CD14-positive monocyte (primary cell): ENCODE data around the gene SLC6A16. TPM values are rescaled to one million over a fixed set of nuclear protein-coding genes. Genes with fewer than 3 reads are reported as not detected.
"Not testable (repeated sequence)": the region's sequence is repeated elsewhere in the genome, so short reads cannot be mapped to it uniquely, and the experiment has no call there.

Experiments
- DNase-seq, 3 donors: peaks; one replicate each; pipeline ENCODE4 v3.0.0-alpha.2; 2011 to 2022
- H2AFZ ChIP-seq: 2 replicates; pipeline ENCODE4 v1.6.0; 2012; ENCODE audit warnings: mild to moderate bottlenecking, low read depth, low read length, inconsistent platforms; ENCODE audit not compliant: insufficient read depth, poor library complexity, severe bottlenecking
- H3K27ac ChIP-seq, 2 donors: 1 replicate in 1 of 2; 2 replicates in 1 of 2; pipeline ENCODE4 v1.5.1; 2012 to 2013; ENCODE audit warnings: low read length in 2 of 2, control low read depth in 1 of 2, inconsistent platforms in 1 of 2, low read depth in 1 of 2, mild to moderate bottlenecking in 1 of 2
- H3K27me3 ChIP-seq, 2 donors: one replicate each; pipeline versions ENCODE4 v1.6.0 to v1.6.1; 2011 to 2013; ENCODE audit warnings: low read length in 2 of 2; ENCODE audit not compliant: control insufficient read depth in 2 of 2, insufficient read depth in 2 of 2
- H3K36me3 ChIP-seq, 2 donors: replicated peaks in 1 of 2; 1 replicate in 1 of 2; 2 replicates in 1 of 2; pipeline versions ENCODE4 v1.5.1 to v1.6.1; 2012 to 2013; ENCODE audit warnings: low read length in 2 of 2, control low read depth in 1 of 2, inconsistent platforms in 1 of 2, mild to moderate bottlenecking in 1 of 2; ENCODE audit not compliant: insufficient read depth in 2 of 2, control insufficient read depth in 1 of 2
- H3K4me1 ChIP-seq, 2 donors: 1 replicate in 1 of 2; 2 replicates in 1 of 2; pipeline versions ENCODE4 v1.5.1 to v1.6.1; 2012 to 2013; ENCODE audit warnings: low read length in 2 of 2, control low read depth in 1 of 2, inconsistent platforms in 1 of 2, mild to moderate bottlenecking in 1 of 2, moderate library complexity in 1 of 2; ENCODE audit not compliant: insufficient read depth in 2 of 2, control insufficient read depth in 1 of 2
- H3K4me2 ChIP-seq: replicated peaks from 2 replicates; pipeline ENCODE3; 2012; ENCODE audit warnings: low read length, moderate library complexity, mild to moderate bottlenecking; ENCODE audit not compliant: poor library complexity, severe bottlenecking; ENCODE audit errors: extremely low read depth
- H3K4me3 ChIP-seq, 3 experiments: fragments of 200-600 bp in 1 of 3; sonication (generic) in 1 of 3; replicated peaks in 1 of 3; 1 replicate in 2 of 3; 2 replicates in 1 of 3; pipeline ENCODE4 v1.5.1; 2011 to 2013; ENCODE audit warnings: low read length in 3 of 3, mild to moderate bottlenecking in 3 of 3, control low read depth in 2 of 3, low read depth in 2 of 3, inconsistent platforms in 1 of 3, moderate library complexity in 1 of 3
- H3K79me2 ChIP-seq: 2 replicates; pipeline ENCODE4 v1.6.0; 2012; ENCODE audit warnings: mild to moderate bottlenecking, control low read depth, inconsistent platforms, low read length, moderate library complexity; ENCODE audit not compliant: insufficient read depth
- H3K9ac ChIP-seq: 2 replicates; pipeline ENCODE4 v1.6.0; 2017; ENCODE audit warnings: low read length, mild to moderate bottlenecking; ENCODE audit not compliant: insufficient read depth, poor library complexity, severe bottlenecking
- H3K9me3 ChIP-seq, 2 donors: replicated peaks in 1 of 2; 1 replicate in 1 of 2; 2 replicates in 1 of 2; pipeline versions ENCODE4 v1.5.1 to v1.6.1; 2012 to 2013; ENCODE audit warnings: low read length in 2 of 2, control low read depth in 1 of 2; ENCODE audit not compliant: control insufficient read depth in 1 of 2, insufficient read depth in 1 of 2
- H4K20me1 ChIP-seq: 2 replicates; pipeline ENCODE4 v1.6.0; 2012; ENCODE audit warnings: mild to moderate bottlenecking, low read length, control low read depth, moderate library complexity; ENCODE audit not compliant: insufficient read depth
- H3K27ac Mint-ChIP-seq, 7 donors: one replicate each; pipeline ENCODE4 v1.8.0; 2020; ENCODE audit warnings: mild to moderate bottlenecking in 7 of 7, mixed read lengths in 7 of 7, moderate library complexity in 6 of 7, inconsistent platforms in 2 of 7
- H3K27me3 Mint-ChIP-seq, 3 donors: one replicate each; pipeline ENCODE4 v1.8.0; 2021 to 2022; ENCODE audit warnings: low read depth in 3 of 3, mild to moderate bottlenecking in 3 of 3, mixed read lengths in 3 of 3, moderate library complexity in 3 of 3, inconsistent platforms in 1 of 3
- H3K36me3 Mint-ChIP-seq, 2 donors: one replicate each; pipeline ENCODE4 v1.8.0; 2020; ENCODE audit warnings: mixed read lengths in 2 of 2, inconsistent platforms in 1 of 2, mild to moderate bottlenecking in 1 of 2
- H3K4me1 Mint-ChIP-seq: one replicate; pipeline ENCODE4 v1.8.0; 2020; ENCODE audit warnings: mild to moderate bottlenecking, mixed read lengths
- H3K4me3 Mint-ChIP-seq, 2 donors: one replicate each; pipeline ENCODE4 v1.8.0; 2020; ENCODE audit warnings: mild to moderate bottlenecking in 2 of 2, mixed read lengths in 2 of 2, moderate library complexity in 1 of 2
- H3K9me3 Mint-ChIP-seq, 7 donors: one replicate each; pipeline ENCODE4 v1.8.0; 2020 to 2022; ENCODE audit warnings: mixed read lengths in 7 of 7, mild to moderate bottlenecking in 6 of 7, moderate library complexity in 6 of 7, inconsistent platforms in 2 of 7
- CTCF ChIP-seq: fragments of 200-600 bp; IDR thresholded peaks from one replicate; pipeline ENCODE4 v1.8.0; 2022; ENCODE audit warnings: antibody characterized with exemption, mild to moderate bottlenecking
- WGBS: methylation state at CpG from one replicate; pipeline ENCODE4 v1.1.5; 2013; ENCODE audit warnings: missing lambda C conversion rate; ENCODE audit not compliant: insufficient coverage; 5-methylcytosine and 5-hydroxymethylcytosine counted together
- intact Hi-C, 2 donors: fragments of 100-400 bp; cut with micrococcal nuclease; formaldehyde crosslinking; loops; one replicate each; pipeline versions ENCODE4 v1.15.0 to v1.15.1; 2023
- polyA plus RNA-seq, 3 donors: library from polyadenylated mRNA; depleted of rRNA in 1 of 3; unstranded in 2 of 3; stranded (reverse) in 1 of 3; fragments of 300-500 nt in 2 of 3; fragments of >200 nt in 1 of 3; fragmentation: Illumina TruSeq in 2 of 3; gene quantifications; 1 replicate in 2 of 3; 2 replicates in 1 of 3; pipeline ENCODE4 v1.2.3, GENCODE V29; 2012 to 2021

The SLC6A16 gene
- polyA plus RNA-seq, 3 donors = 0.21 to 1.5 (median 0.55) TPM

GRCh38 chr19:49326165-49326704 is 1.2 kb upstream of the SLC6A16 start:
- Histone ChIP-seq H3K79me2 (no peaks in the 10 kb centered on the region), H3K27ac (no peak overlapping the region), H3K36me3 (no peaks in the 10 kb centered on the region), H3K4me1 (peaks cover 10 to 13% of the 10 kb centered on the region in 2 donors), H4K20me1 (no peaks in the 10 kb centered on the region), H3K4me3 (no peak overlapping the region), H3K4me2 (no peak overlapping the region), H3K9ac (no peak overlapping the region), H2AFZ (no peak overlapping the region), H3K27me3 (no peaks in the 10 kb centered on the region), H3K9me3 (peaks cover 1 to 8% of the 10 kb centered on the region in 2 donors)
- Mint-ChIP-seq H3K27ac (peak overlapping the region in 3 of 7 donors; percentile 12 to 68 (median 18)), H3K27me3 (peaks cover 0 to 1% (median 0%) of the 10 kb centered on the region in 3 donors), H3K9me3 (peaks cover 0 to 17% (median 4%) of the 10 kb centered on the region in 7 donors), H3K36me3 (peaks cover 9 to 16% of the 10 kb centered on the region in 2 donors), H3K4me3 (no peak overlapping the region), H3K4me1 (peaks cover 16% of the 10 kb centered on the region)
- intact Hi-C loops = loop anchor here in 1 of 2 donors (10.0 kb wide), 1 partner anchor 231 kb away; no protein-coding TSS in a partner anchor
- TF ChIP-seq CTCF = no peak
- peak in 1 of 3 donors; percentile 4 for DNase-seq
- WGBS = no CpG with 5 or more reads among the region's 3 CpGs

- peaks cover 10 to 11% of the 10 kb centered on the region in 2 donors for H3K4me1 ChIP-seq
- DNase-seq, H3K27ac ChIP-seq, H2AFZ ChIP-seq, H4K20me1 ChIP-seq, H3K9ac ChIP-seq, H3K4me2 ChIP-seq, H3K4me3 Mint-ChIP-seq, H3K9me3 ChIP-seq, H3K4me3 ChIP-seq, H3K79me2 ChIP-seq, H3K36me3 ChIP-seq, H3K27me3 Mint-ChIP-seq, H3K27me3 ChIP-seq: not testable (repeated sequence)
- H3K4me1 Mint-ChIP-seq = peaks cover 15% of the 10 kb centered on the region
- intact Hi-C loops = loop anchor here in 1 of 2 donors (10.0 kb wide), 1 partner anchor 231 kb away; no protein-coding TSS in a partner anchor
- WGBS = 89% methylated on average over 12 of the region's 13 CpGs
- peaks cover 9 to 12% of the 10 kb centered on the region in 2 donors for H3K36me3 Mint-ChIP-seq
- H3K9me3 Mint-ChIP-seq = peaks cover 0 to 19% (median 4%) of the 10 kb centered on the region in 7 donors
- peak overlapping the region in 2 of 7 donors; percentile 18 to 68 for H3K27ac Mint-ChIP-seq
Measured at GRCh38 chr19:49325756-49326155, 765 bp upstream of the SLC6A16 start.
